ENCODE data around the gene RXRA.

DNA sequence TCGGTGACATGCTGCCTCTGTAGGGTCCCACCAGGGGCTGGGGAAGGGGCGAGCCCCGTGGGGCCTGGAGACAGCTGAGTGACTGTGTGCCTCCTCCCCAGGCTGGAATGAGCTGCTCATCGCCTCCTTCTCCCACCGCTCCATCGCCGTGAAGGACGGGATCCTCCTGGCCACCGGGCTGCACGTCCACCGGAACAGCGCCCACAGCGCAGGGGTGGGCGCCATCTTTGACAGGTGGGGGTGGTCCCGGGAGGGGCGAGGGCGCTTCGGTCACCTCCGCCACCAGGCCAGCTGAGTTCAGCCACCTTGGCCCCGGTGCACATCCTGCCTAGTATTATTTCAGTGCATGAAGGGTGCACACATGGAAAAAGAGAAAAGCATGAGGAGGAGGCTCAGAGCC, 102.8 kb downstream of the RXRA start:
- TF ChIP-seq, protein P1, sequence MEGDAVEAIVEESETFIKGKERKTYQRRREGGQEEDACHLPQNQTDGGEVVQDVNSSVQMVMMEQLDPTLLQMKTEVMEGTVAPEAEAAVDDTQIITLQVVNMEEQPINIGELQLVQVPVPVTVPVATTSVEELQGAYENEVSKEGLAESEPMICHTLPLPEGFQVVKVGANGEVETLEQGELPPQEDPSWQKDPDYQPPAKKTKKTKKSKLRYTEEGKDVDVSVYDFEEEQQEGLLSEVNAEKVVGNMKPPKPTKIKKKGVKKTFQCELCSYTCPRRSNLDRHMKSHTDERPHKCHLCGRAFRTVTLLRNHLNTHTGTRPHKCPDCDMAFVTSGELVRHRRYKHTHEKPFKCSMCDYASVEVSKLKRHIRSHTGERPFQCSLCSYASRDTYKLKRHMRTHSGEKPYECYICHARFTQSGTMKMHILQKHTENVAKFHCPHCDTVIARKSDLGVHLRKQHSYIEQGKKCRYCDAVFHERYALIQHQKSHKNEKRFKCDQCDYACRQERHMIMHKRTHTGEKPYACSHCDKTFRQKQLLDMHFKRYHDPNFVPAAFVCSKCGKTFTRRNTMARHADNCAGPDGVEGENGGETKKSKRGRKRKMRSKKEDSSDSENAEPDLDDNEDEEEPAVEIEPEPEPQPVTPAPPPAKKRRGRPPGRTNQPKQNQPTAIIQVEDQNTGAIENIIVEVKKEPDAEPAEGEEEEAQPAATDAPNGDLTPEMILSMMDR (IDR thresholded peaks at IDR 0.05) = no peak
- no peak for TF ChIP-seq POLR2AphosphoS5 (IDR thresholded peaks at IDR 0.05)
- no peak for TF ChIP-seq POLR2A (IDR thresholded peaks at IDR 0.05)

All from transverse colon (tissue), 4 donors.